HCT116 (cell line): Measurements from ENCODE around the gene CLSTN1. TPM values are rescaled to one million over a fixed set of nuclear protein-coding genes. Genes with fewer than 3 reads are reported as not detected.
A peak's percentile ranks its signal among the peaks of the same experiment; 100 is the strongest.

ENCODE experiments used
- ATAC-seq: fragments of 200-7000 bp; cut with Tn5 transposase; 2 replicates; pipeline ENCODE4 v1.9.1; 2020; ENCODE audit warnings: mild to moderate bottlenecking, moderate library complexity
- BruUV-seq: library from RNA; stranded (reverse); fragments of 400-500 nt; replicated peaks from 2 replicates; lab custom pipeline; 2021; lab: Mats Ljungman, UMichigan
- CTCF ChIA-PET: fragments of 300-600 bp; sonication (Branson Sonifier 250); formaldehyde crosslinking; loops from one replicate; lab custom pipeline; 2021; ENCODE audit warnings: antibody characterized with exemption; lab: Charles Lee
- POLR2A ChIA-PET: fragments of 300-600, 350-600 bp; sonication (Branson Sonifier 250); formaldehyde crosslinking; loops from one replicate; lab custom pipeline; 2021; ENCODE audit warnings: antibody characterized with exemption; lab: Charles Lee
- RAD21 ChIA-PET, 2 experiments: fragments of 300-600 bp; sonication (Branson Sonifier 250); formaldehyde crosslinking; loops; one replicate each; lab custom pipeline; 2023; ENCODE audit warnings: low total read pairs in 2 of 2; ENCODE audit not compliant: uncharacterized antibody in 2 of 2, unreplicated experiment in 2 of 2, low non-redundant PET in 1 of 2; lab: Charles Lee
- DNase-seq: peaks from one replicate; pipeline ENCODE4 v3.0.0-alpha.2; 2010; ENCODE audit warnings: low read depth, low spot score
- H2AFZ ChIP-seq: fragments of 200-600 bp; shearing (Covaris generic), sonication (generic); 2 replicates; pipeline ENCODE4 v1.6.1; 2017; ENCODE audit warnings: low read depth, mixed run types, mixed read lengths, antibody characterized with exemption, low read length; ENCODE audit not compliant: poor library complexity, severe bottlenecking
- H3K27ac ChIP-seq: 2 replicates; pipeline ENCODE4 v1.5.1; 2012; ENCODE audit warnings: low read depth, low read length
- H3K27me3 ChIP-seq: fragments of 200-600 bp; sonication (generic); 2 replicates; pipeline ENCODE4 v1.6.1; 2016; ENCODE audit warnings: mixed run types, low read length, mixed read lengths; ENCODE audit not compliant: insufficient read depth
- H3K36me3 ChIP-seq, 2 experiments: fragments of 200-500 bp in 1 of 2; fragments of 200-600 bp in 1 of 2; sonication (Bioruptor generic) in 1 of 2; sonication (generic) in 1 of 2; 2 replicates each; pipeline versions ENCODE4 v1.5.1 to v1.6.1; 2014 to 2016; ENCODE audit warnings: low read length in 2 of 2, inconsistent platforms in 1 of 2, mixed read lengths in 1 of 2, mixed run types in 1 of 2; ENCODE audit not compliant: insufficient read depth in 2 of 2, control insufficient read depth in 1 of 2
- H3K4me1 ChIP-seq, 2 experiments: fragments of 200-600 bp in 1 of 2; sonication (generic) in 1 of 2; 2 replicates each; pipeline versions ENCODE4 v1.5.1 to v1.6.1; 2012 to 2017; ENCODE audit warnings: low read length in 2 of 2, inconsistent platforms in 1 of 2, mild to moderate bottlenecking in 1 of 2, mixed read lengths in 1 of 2, mixed run types in 1 of 2, moderate library complexity in 1 of 2; ENCODE audit not compliant: insufficient read depth in 2 of 2, control insufficient read depth in 1 of 2
- H3K4me2 ChIP-seq: fragments of 200-600 bp; sonication (generic); 2 replicates; pipeline ENCODE4 v1.6.1; 2017; ENCODE audit warnings: mixed run types, low read length, mixed read lengths
- H3K4me3 ChIP-seq, 2 experiments: fragments of 200-600 bp in 1 of 2; sonication (generic) in 1 of 2; replicated peaks in 1 of 2; 2 replicates each; pipeline ENCODE4 v1.5.1; 2011 to 2016; ENCODE audit warnings: low read length in 2 of 2, control low read depth in 1 of 2, low read depth in 1 of 2, mild to moderate bottlenecking in 1 of 2, mixed read lengths in 1 of 2, mixed run types in 1 of 2
- H3K79me2 ChIP-seq: fragments of 200-600 bp; sonication (generic); 2 replicates; pipeline ENCODE4 v1.6.1; 2017; ENCODE audit warnings: mild to moderate bottlenecking, mixed run types, low read length, moderate library complexity, mixed read lengths; ENCODE audit not compliant: insufficient read depth
- H3K9ac ChIP-seq: fragments of 200-600 bp; sonication (generic); 2 replicates; pipeline ENCODE4 v1.6.1; 2016; ENCODE audit warnings: low read length, mixed read lengths
- H3K9me2 ChIP-seq: fragments of 200-600 bp; sonication (generic), shearing (Covaris generic); 2 replicates; pipeline ENCODE4 v1.6.1; 2017; ENCODE audit warnings: mixed run types, mild to moderate bottlenecking, moderate library complexity; ENCODE audit not compliant: insufficient read depth
- H3K9me3 ChIP-seq, 2 experiments: fragments of 200-500 bp in 1 of 2; fragments of 200-600 bp in 1 of 2; sonication (Bioruptor generic) in 1 of 2; sonication (generic) in 1 of 2; 2 replicates each; pipeline ENCODE4 v1.6.1; 2014 to 2017; ENCODE audit warnings: low read length in 2 of 2, mixed read lengths in 2 of 2, inconsistent platforms in 1 of 2, low read depth in 1 of 2, mild to moderate bottlenecking in 1 of 2, mixed run types in 1 of 2, moderate library complexity in 1 of 2; ENCODE audit not compliant: control insufficient read depth in 1 of 2, insufficient read depth in 1 of 2
- H4K20me1 ChIP-seq: fragments of 200-600 bp; sonication (generic), shearing (Covaris generic); 2 replicates; pipeline ENCODE4 v1.6.1; 2017; ENCODE audit warnings: mixed run types, mild to moderate bottlenecking, moderate library complexity; ENCODE audit not compliant: insufficient read depth
- ATF3 ChIP-seq: IDR thresholded peaks from 2 replicates; pipeline ENCODE4 v1.6.1; 2012
- CBX3 ChIP-seq: IDR thresholded peaks from 2 replicates; pipeline ENCODE4 v1.6.1; 2012; ENCODE audit warnings: low read depth
- ELF1 ChIP-seq: IDR thresholded peaks from 2 replicates; pipeline ENCODE4 v1.6.1; 2012; ENCODE audit warnings: low read depth, borderline replicate concordance
- EZH2 ChIP-seq: fragments of 200-600 bp; sonication (generic); IDR thresholded peaks from 2 replicates; pipeline ENCODE4 v1.6.1; 2017; ENCODE audit warnings: antibody characterized with exemption, mixed run types
- EZH2phosphoT487 ChIP-seq: fragments of 200-600 bp; IDR thresholded peaks from 2 replicates; pipeline ENCODE4 v1.6.1; 2018; ENCODE audit warnings: antibody characterized with exemption, borderline replicate concordance
- FOSL1 ChIP-seq: IDR thresholded peaks from 2 replicates; pipeline ENCODE4 v1.6.1; 2012; ENCODE audit warnings: low read depth
- SIN3A ChIP-seq: IDR thresholded peaks from 2 replicates; pipeline ENCODE4 v1.6.1; 2012; ENCODE audit warnings: low read depth
- TCF7L2 ChIP-seq: IDR thresholded peaks from 2 replicates; pipeline ENCODE4 v1.7.0; 2011; ENCODE audit warnings: borderline replicate concordance, inconsistent platforms; ENCODE audit not compliant: insufficient read depth, insufficient read length; ENCODE audit errors: extremely low read depth
- ZBTB33 ChIP-seq: IDR thresholded peaks from 2 replicates; pipeline ENCODE4 v1.6.1; 2011; ENCODE audit warnings: mild to moderate bottlenecking, low read length, moderate library complexity; ENCODE audit not compliant: insufficient replicate concordance; ENCODE audit errors: extremely low read depth
- intact Hi-C: fragments of 100-400 bp; cut with micrococcal nuclease; formaldehyde crosslinking; loops from 2 replicates; pipeline ENCODE4 v1.10.0; 2022
- total RNA-seq: library from RNA; stranded (reverse); gene quantifications from one replicate; pipeline ENCODE4 v1.2.1, GENCODE V29; 2021; ENCODE audit not compliant: unreplicated experiment

Gene CLSTN1
- total RNA-seq, 1 experiment from 2014 or later = 113 TPM

GRCh38 chr1:9835758-9836631, 12.2 kb upstream of the CLSTN1 start:
- no peak overlapping the region for H3K4me3 ChIP-seq
- H3K27ac ChIP-seq = no peak overlapping the region; the same call in 1 of the 2 replicates
- no peaks in the 10 kb centered on the region for H3K27me3 ChIP-seq
- H2AFZ ChIP-seq = no peak overlapping the region
- ChIA-PET CTCF (no interaction called here), POLR2A (no interaction called here), RAD21 (no interaction called here)
- H3K79me2 ChIP-seq = no peaks in the 10 kb centered on the region
- H3K4me2 ChIP-seq = peak overlapping the region; percentile 54
- H3K4me1 ChIP-seq = peaks cover 6 to 17% of the 10 kb centered on the region in 2 experiments
- intact Hi-C loops = no loop called here
- no peaks in the 10 kb centered on the region; a peak in 1 of 4 replicates for H3K9me3 ChIP-seq
- H3K9ac ChIP-seq = 0 out of 2 replicates have a peak overlapping the region, but pooled peaks have one; percentile 3
- no peaks in the 10 kb centered on the region for H4K20me1 ChIP-seq
- DNase-seq = no peak
- no peaks in the 10 kb centered on the region for H3K9me2 ChIP-seq
- ATAC-seq = peak; percentile 40
- no peaks in the 10 kb centered on the region for H3K36me3 ChIP-seq
- TF ChIP-seq ZBTB33 (no peak), FOSL1 (peak; percentile 52), EZH2 (no peak), SIN3A (no peak), EZH2phosphoT487 (no peak), ATF3 (no peak), TCF7L2 (no peak), ELF1 (no peak), CBX3 (no peak)
- no TSS peak for BruUV-seq
